Panc1 (cell line): ENCODE data around the gene FIZ1. TPM values are rescaled to one million over a fixed set of nuclear protein-coding genes. Genes with fewer than 3 reads are reported as not detected.

ENCODE experiments used
- ATAC-seq: fragments of 200-7000 bp; cut with Tn5 transposase; 2 replicates; pipeline ENCODE4 v1.9.1; 2020; ENCODE audit warnings: mild to moderate bottlenecking, moderate library complexity
- BruUV-seq: library from RNA; stranded (reverse); fragments of 400-500 nt; replicated peaks from 2 replicates; lab custom pipeline; 2021; lab: Mats Ljungman, UMichigan
- CTCF ChIA-PET: fragments of 300-600 bp; sonication (Branson Sonifier 250); formaldehyde crosslinking; loops from one replicate; lab custom pipeline; 2022; ENCODE audit warnings: antibody characterized with exemption; lab: Charles Lee
- POLR2A ChIA-PET: fragments of 300-600 bp; sonication (Branson Sonifier 250); formaldehyde crosslinking; loops from one replicate; lab custom pipeline; 2022; ENCODE audit warnings: antibody characterized with exemption; lab: Charles Lee
- DNase-seq: peaks from one replicate; pipeline ENCODE4 v3.0.0-alpha.2; 2010; ENCODE audit warnings: low read depth, low spot score
- H3K27ac ChIP-seq: 2 replicates; pipeline ENCODE4 v1.5.1; 2011; ENCODE audit warnings: mild to moderate bottlenecking, low read length, inconsistent platforms
- H3K27me3 ChIP-seq: fragments of 200-500 bp; sonication (Bioruptor generic); 2 replicates; pipeline ENCODE4 v1.6.0; 2014; ENCODE audit warnings: low read length, inconsistent platforms; ENCODE audit not compliant: control insufficient read depth, insufficient read depth
- H3K36me3 ChIP-seq: fragments of 200-500 bp; sonication (Bioruptor generic); 2 replicates; pipeline ENCODE4 v1.5.1; 2014; ENCODE audit warnings: inconsistent platforms, mild to moderate bottlenecking, low read length, moderate library complexity; ENCODE audit not compliant: control insufficient read depth, insufficient read depth
- H3K4me1 ChIP-seq: 2 replicates; pipeline ENCODE4 v1.5.1; 2011; ENCODE audit warnings: inconsistent platforms, mild to moderate bottlenecking, low read length, moderate library complexity; ENCODE audit not compliant: control insufficient read depth, insufficient read depth
- H3K4me3 ChIP-seq, 2 experiments: 2 replicates each; pipeline ENCODE4 v1.5.1; 2011 to 2012; ENCODE audit warnings: low read depth in 2 of 2, low read length in 2 of 2, mild to moderate bottlenecking in 2 of 2, inconsistent platforms in 1 of 2, moderate library complexity in 1 of 2
- H3K9me3 ChIP-seq: fragments of 200-500 bp; sonication (Bioruptor generic); 2 replicates; pipeline ENCODE4 v1.5.1; 2014; ENCODE audit warnings: low read depth, mild to moderate bottlenecking, inconsistent platforms, low read length, moderate library complexity; ENCODE audit not compliant: control insufficient read depth, insufficient read depth
- CTCF ChIP-seq: fragments of 450-650 bp; IDR thresholded peaks from 2 replicates; pipeline ENCODE4 v1.5.1; 2017; ENCODE audit warnings: mild to moderate bottlenecking
- POLR2AphosphoS5 ChIP-seq: IDR thresholded peaks from 2 replicates; pipeline ENCODE4 v1.6.1; 2012; ENCODE audit warnings: mild to moderate bottlenecking, low read depth, low read length, moderate library complexity
- REST ChIP-seq, 2 experiments: IDR thresholded peaks; 2 replicates each; pipeline ENCODE4 v1.6.1; 2011 to 2012; ENCODE audit warnings: low read depth in 2 of 2, control low read depth in 1 of 2, low read length in 1 of 2, mild to moderate bottlenecking in 1 of 2, moderate library complexity in 1 of 2; ENCODE audit not compliant: insufficient read depth in 1 of 2
- SIN3A ChIP-seq: IDR thresholded peaks from 2 replicates; pipeline ENCODE4 v1.6.1; 2012; ENCODE audit warnings: low read depth, mild to moderate bottlenecking, low read length, moderate library complexity, borderline replicate concordance; ENCODE audit not compliant: insufficient read depth
- TCF7L2 ChIP-seq: IDR thresholded peaks from 2 replicates; pipeline ENCODE4 v1.6.1; 2011; ENCODE audit warnings: mild to moderate bottlenecking, low read depth, low read length, inconsistent platforms
- in situ Hi-C: cut with HindIII; loops from 2 replicates; pipeline ENCODE4 v1.10.0; 2016; ENCODE audit warnings: low sequenced_read_pairs, low pct_unique_long_range_greater_than_20kb
- intact Hi-C: fragments of 100-400 bp; cut with micrococcal nuclease; formaldehyde crosslinking; loops from one replicate; pipeline ENCODE4 v1.10.0; 2022; ENCODE audit not compliant: unreplicated experiment
- total RNA-seq: library from RNA; stranded (reverse); gene quantifications from one replicate; pipeline ENCODE4 v1.2.1, GENCODE V29; 2021; ENCODE audit not compliant: unreplicated experiment

FIZ1 gene
- total RNA-seq, 1 experiment from 2014 or later, result 28.5 TPM

GRCh38 chr19:55553217-55554182 lies 45.8 kb downstream of the FIZ1 start:
- no TSS peak for BruUV-seq
- ChIA-PET CTCF (no interaction called here), POLR2A (no interaction called here)
- H3K4me3 ChIP-seq, result peak overlapping the region in 1 of 2 experiments; percentile 17; a peak in 1 of 4 replicates
- TF ChIP-seq SIN3A (no peak), CTCF (no peak), REST (IDR thresholded peaks at IDR 0.05; ENCODE audit: insufficient read depth in 1 of 2, low read depth in 2 of 2, low read length in 1 of 2) (no peak), POLR2AphosphoS5 (no peak), TCF7L2 (no peak)
- ATAC-seq (no peak), DNase-seq (no peak)
- in situ Hi-C loops, result no loop called here
- intact Hi-C loops, result no loop called here
- H3K9me3 ChIP-seq, result no peaks in the 10 kb centered on the region
- peak overlapping the region; percentile 46; the same call in 1 of the 2 replicates for H3K27ac ChIP-seq
- H3K27me3 ChIP-seq, result no peaks in the 10 kb centered on the region
- H3K4me1 ChIP-seq, result peaks cover 25% of the 10 kb centered on the region
- no peaks in the 10 kb centered on the region for H3K36me3 ChIP-seq

GRCh38 chr19:55552620-55553019 lies 46.7 kb downstream of the FIZ1 start:
- ATAC-seq, result no peak
- no TSS peak for BruUV-seq
- H3K27ac ChIP-seq, result no peak overlapping the region
- no peak for TF ChIP-seq CTCF
- TF ChIP-seq POLR2AphosphoS5, result no peak
- TF ChIP-seq TCF7L2, result no peak
- no peak for TF ChIP-seq REST (IDR thresholded peaks at IDR 0.05; ENCODE audit: insufficient read depth in 1 of 2, low read depth in 2 of 2, low read length in 1 of 2)
- TF ChIP-seq SIN3A, result no peak
- no peak for DNase-seq
- in situ Hi-C loops, result no loop called here
- intact Hi-C loops, result no loop called here
- POLR2A ChIA-PET, result interaction anchor here (0.5 kb wide), 1 partner anchor 20 kb away, joined by 6 read pairs; no protein-coding TSS in a partner anchor
- peak overlapping the region in 1 of 2 experiments; percentile 1; a peak in 1 of 4 replicates for H3K4me3 ChIP-seq
- peaks cover 33% of the 10 kb centered on the region for H3K4me1 ChIP-seq
- H3K27me3 ChIP-seq, result no peaks in the 10 kb centered on the region
- H3K9me3 ChIP-seq, result no peaks in the 10 kb centered on the region
- H3K36me3 ChIP-seq, result no peaks in the 10 kb centered on the region
- CTCF ChIA-PET, result no interaction called here
